HG03135 (cell line): ENCODE results near the gene FHIP2A.
"Not testable (repeated sequence)": the region's sequence is repeated elsewhere in the genome, so short reads cannot be mapped to it uniquely, and the experiment has no call there.

Experiments used
- ATAC-seq: cut with Tn5 transposase; IDR thresholded peaks from one replicate; pipeline ENCODE4 v1.9.1; 2021; ENCODE audit warnings: mild to moderate bottlenecking, moderate library complexity; ENCODE audit not compliant: unreplicated experiment

FHIP2A gene

GRCh38 chr10:114855776-114856543, 34.4 kb downstream of the FHIP2A start:
- ATAC-seq = no peak

GRCh38 chr10:114856544-114857287, 35.1 kb downstream of the FHIP2A start:
- no peak for ATAC-seq

- not testable (repeated sequence) for ATAC-seq
Measured at GRCh38 chr10:114857288-114857565, 35.6 kb downstream of the FHIP2A start.

- no peak for ATAC-seq
Measured at GRCh38 chr10:114857922-114858629, 36.5 kb downstream of the FHIP2A start.

- ATAC-seq = no peak
Measured at GRCh38 chr10:114859222-114859621, 37.6 kb downstream of the FHIP2A start.

GRCh38 chr10:114862456-114862855, 40.9 kb downstream of the FHIP2A start:
- ATAC-seq = no peak

GRCh38 chr10:114867365-114867764, 45.8 kb downstream of the FHIP2A start:
- no peak for ATAC-seq

- no peak for ATAC-seq
Measured at GRCh38 chr10:114868870-114869519, 47.4 kb downstream of the FHIP2A start.

GRCh38 chr10:114869520-114869892, 47.9 kb downstream of the FHIP2A start:
- no peak for ATAC-seq

- ATAC-seq = no peak
Measured at GRCh38 chr10:114870486-114870885, 48.9 kb downstream of the FHIP2A start.

GRCh38 chr10:114871379-114871778, 49.8 kb downstream of the FHIP2A start:
- no peak for ATAC-seq
